Esophagus squamous epithelium (tissue), 5 donors: ENCODE results near the gene CLEC17A. TPM values are rescaled to one million over a fixed set of nuclear protein-coding genes. Genes with fewer than 3 reads are reported as not detected.

ENCODE experiments used
- DNase-seq: peaks from one replicate; lab custom pipeline; 2025; lab: John Stamatoyannopoulos, UW
- H3K27ac ChIP-seq, 4 donors: fragments of 200-600 bp; sonication (generic); one replicate each; pipeline ENCODE4 v1.5.1; 2016 to 2019; ENCODE audit warnings: mild to moderate bottlenecking in 1 of 4
- H3K27me3 ChIP-seq, 4 donors: fragments of 200-600 bp; sonication (generic); 1 replicate in 3 of 4; 2 replicates in 1 of 4; pipeline versions ENCODE4 v1.5.1 to v1.6.0; 2017 to 2021; ENCODE audit warnings: antibody characterized with exemption in 1 of 4
- H3K36me3 ChIP-seq, 3 donors: fragments of 200-600 bp; sonication (generic); one replicate each; pipeline ENCODE4 v1.5.1; 2016 to 2019
- H3K4me1 ChIP-seq, 3 donors: fragments of 200-600 bp; sonication (generic); one replicate each; pipeline ENCODE4 v1.5.1; 2017 to 2019
- H3K4me3 ChIP-seq, 4 donors: fragments of 200-600 bp; sonication (generic); 1 replicate in 3 of 4; 2 replicates in 1 of 4; pipeline ENCODE4 v1.5.1; 2016 to 2019; ENCODE audit warnings: mild to moderate bottlenecking in 2 of 4, moderate library complexity in 1 of 4
- H3K9me3 ChIP-seq, 3 donors: fragments of 200-600 bp; sonication (generic); one replicate each; pipeline ENCODE4 v1.5.1; 2016 to 2019
- POLR2A ChIP-seq, 4 donors: fragments of 450-650 bp; IDR thresholded peaks; one replicate each; pipeline ENCODE4 v1.6.1; 2017; ENCODE audit warnings: antibody characterized with exemption in 4 of 4, mild to moderate bottlenecking in 4 of 4, moderate library complexity in 3 of 4
- WGBS, 2 donors: methylation state at CpG; one replicate each; pipeline ENCODE4 v1.1.5; 2018; 5-methylcytosine and 5-hydroxymethylcytosine counted together
- intact Hi-C: fragments of 100-400 bp; cut with DNase I; formaldehyde crosslinking; loops from one replicate; pipeline ENCODE4 v1.15.0; 2022
- total RNA-seq, 4 donors: library from RNA; depleted of rRNA; stranded (reverse); fragments of >200 nt; gene quantifications; one replicate each; pipeline ENCODE4 v1.1.0, GENCODE V29; 2016
- TF ChIP-seq, protein P1 (sequence below), 6 experiments: fragments of 450-650 bp in 4 of 6; fragments of 200-600 bp in 2 of 6; sonication (generic) in 2 of 6; IDR thresholded peaks; one replicate each; pipeline ENCODE4 v1.5.1; 2016 to 2019; ENCODE audit warnings: antibody characterized with exemption in 6 of 6, mild to moderate bottlenecking in 4 of 6, moderate library complexity in 4 of 6
- donor health status: DM: yes; HTN: yes; CAD: no.

The CLEC17A gene
- total RNA-seq, 4 donors from 2014 or later, result not detected

- no peak for DNase-seq
- intact Hi-C loops, result no loop called here
Measured at GRCh38 chr19:14629557-14629956, 46.7 kb downstream of the CLEC17A start.

GRCh38 chr19:14632286-14632685 is 49.4 kb downstream of the CLEC17A start:
- no peak for TF ChIP-seq POLR2A (IDR thresholded peaks at IDR 0.05)
- TF ChIP-seq, protein P1, sequence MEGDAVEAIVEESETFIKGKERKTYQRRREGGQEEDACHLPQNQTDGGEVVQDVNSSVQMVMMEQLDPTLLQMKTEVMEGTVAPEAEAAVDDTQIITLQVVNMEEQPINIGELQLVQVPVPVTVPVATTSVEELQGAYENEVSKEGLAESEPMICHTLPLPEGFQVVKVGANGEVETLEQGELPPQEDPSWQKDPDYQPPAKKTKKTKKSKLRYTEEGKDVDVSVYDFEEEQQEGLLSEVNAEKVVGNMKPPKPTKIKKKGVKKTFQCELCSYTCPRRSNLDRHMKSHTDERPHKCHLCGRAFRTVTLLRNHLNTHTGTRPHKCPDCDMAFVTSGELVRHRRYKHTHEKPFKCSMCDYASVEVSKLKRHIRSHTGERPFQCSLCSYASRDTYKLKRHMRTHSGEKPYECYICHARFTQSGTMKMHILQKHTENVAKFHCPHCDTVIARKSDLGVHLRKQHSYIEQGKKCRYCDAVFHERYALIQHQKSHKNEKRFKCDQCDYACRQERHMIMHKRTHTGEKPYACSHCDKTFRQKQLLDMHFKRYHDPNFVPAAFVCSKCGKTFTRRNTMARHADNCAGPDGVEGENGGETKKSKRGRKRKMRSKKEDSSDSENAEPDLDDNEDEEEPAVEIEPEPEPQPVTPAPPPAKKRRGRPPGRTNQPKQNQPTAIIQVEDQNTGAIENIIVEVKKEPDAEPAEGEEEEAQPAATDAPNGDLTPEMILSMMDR (IDR thresholded peaks at IDR 0.05), result no peak
- no peak for DNase-seq
- no peaks in the 10 kb centered on the region for H3K9me3 ChIP-seq
- no peaks in the 10 kb centered on the region for H3K4me1 ChIP-seq
- 6 to 15% methylated on average over 1 of the region's 1 CpG for WGBS, 2 donors
- H3K36me3 ChIP-seq, result no peaks in the 10 kb centered on the region
- no peaks in the 10 kb centered on the region for H3K27me3 ChIP-seq
- intact Hi-C loops, result no loop called here
- no peak overlapping the region for H3K4me3 ChIP-seq
- H3K27ac ChIP-seq, result no peak overlapping the region

More at GRCh38 chr19:14629557-14629956, 46.7 kb downstream of the CLEC17A start:
- Histone ChIP-seq H3K27me3 (no peaks in the 10 kb centered on the region), H3K4me1 (no peaks in the 10 kb centered on the region), H3K4me3 (no peak overlapping the region), H3K9me3 (no peaks in the 10 kb centered on the region), H3K27ac (no peak overlapping the region), H3K36me3 (no peaks in the 10 kb centered on the region)
- TF ChIP-seq, protein P1 (IDR thresholded peaks at IDR 0.05), result no peak
- TF ChIP-seq POLR2A (IDR thresholded peaks at IDR 0.05), result no peak
- whole genome bisulfite sequencing, 2 donors, result 86 to 87% methylated on average over 1 of the region's 1 CpG

- no peak for TF ChIP-seq POLR2A (IDR thresholded peaks at IDR 0.05)
- TF ChIP-seq, protein P1 (IDR thresholded peaks at IDR 0.05), result no peak
- 53 to 55% methylated on average over 4 of the region's 4 CpGs for WGBS, 2 donors
Measured at GRCh38 chr19:14639536-14640277, 56.8 kb downstream of the CLEC17A start.

DNA sequence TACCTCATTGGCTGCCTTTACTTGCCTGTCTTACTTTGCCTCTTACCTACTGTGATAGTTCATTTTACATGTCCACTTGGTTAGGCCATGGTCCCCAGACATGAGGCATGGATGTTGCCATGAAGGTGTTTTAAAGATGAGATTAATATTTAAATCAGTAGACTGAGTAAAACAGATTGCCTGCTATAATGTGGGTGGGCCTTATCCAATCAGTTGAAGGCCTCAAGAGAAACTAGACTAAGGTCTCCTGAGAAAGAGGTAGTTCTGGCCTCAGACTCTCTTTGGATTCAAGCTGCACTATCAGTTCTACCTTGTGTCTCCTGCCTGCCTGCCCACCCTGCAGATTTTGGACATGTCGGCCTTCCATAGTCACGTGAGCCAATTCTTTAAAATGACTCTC is 65.6 kb downstream of the CLEC17A start:
- peaks cover 0 to 42% (median 0%) of the 10 kb centered on the region in 4 donors for H3K27me3 ChIP-seq
- WGBS, 2 donors, result 91 to 97% methylated on average over 2 of the region's 2 CpGs
- no peaks in the 10 kb centered on the region for H3K4me1 ChIP-seq
- H3K36me3 ChIP-seq, result no peaks in the 10 kb centered on the region
- no peak overlapping the region for H3K27ac ChIP-seq
- no peak overlapping the region for H3K4me3 ChIP-seq
- H3K9me3 ChIP-seq, result no peaks in the 10 kb centered on the region
- intact Hi-C loops, result no loop called here
- no peak for DNase-seq
- no peak for TF ChIP-seq POLR2A (IDR thresholded peaks at IDR 0.05)
- TF ChIP-seq, protein P1 (IDR thresholded peaks at IDR 0.05), result no peak

More at GRCh38 chr19:14639536-14640277, 56.8 kb downstream of the CLEC17A start:
- no peak overlapping the region for H3K27ac ChIP-seq
- DNase-seq, result no peak
- peaks cover 0 to 15% (median 0%) of the 10 kb centered on the region in 3 donors for H3K9me3 ChIP-seq
- intact Hi-C loops, result no loop called here
- no peaks in the 10 kb centered on the region for H3K36me3 ChIP-seq
- no peak overlapping the region for H3K4me3 ChIP-seq
- H3K4me1 ChIP-seq, result no peaks in the 10 kb centered on the region
- H3K27me3 ChIP-seq, result peaks cover 0 to 21% (median 0%) of the 10 kb centered on the region in 4 donors

GRCh38 chr19:14649020-14649419 is 66.1 kb downstream of the CLEC17A start:
- no peaks in the 10 kb centered on the region for H3K9me3 ChIP-seq
- no peak overlapping the region for H3K4me3 ChIP-seq
- intact Hi-C loops, result no loop called here
- no peak for DNase-seq
- H3K4me1 ChIP-seq, result no peaks in the 10 kb centered on the region
- 69 to 70% methylated on average over 4 of the region's 4 CpGs for WGBS, 2 donors
- H3K27ac ChIP-seq, result no peak overlapping the region
- no peaks in the 10 kb centered on the region for H3K36me3 ChIP-seq
- TF ChIP-seq, protein P1 (IDR thresholded peaks at IDR 0.05), result no peak
- no peak for TF ChIP-seq POLR2A (IDR thresholded peaks at IDR 0.05)
- peaks cover 0 to 38% (median 0%) of the 10 kb centered on the region in 4 donors for H3K27me3 ChIP-seq
